HG02852 (cell line): ENCODE measurements around the gene IREB2.
"Not testable (repeated sequence)": the region's sequence is repeated elsewhere in the genome, so short reads cannot be mapped to it uniquely, and the experiment has no call there.

Experiments
- ATAC-seq: cut with Tn5 transposase; IDR thresholded peaks from one replicate; pipeline ENCODE4 v1.9.1; 2021; ENCODE audit warnings: mild to moderate bottlenecking, moderate library complexity; ENCODE audit not compliant: unreplicated experiment

Gene IREB2

GRCh38 chr15:78437762-78438618 is at the start of gene IREB2:
IREB2 (plus strand) TSS chr15:78438216; CDS start chr15:78438338, 122 bp downstream.
- ATAC-seq = peak; percentile 80

DNA sequence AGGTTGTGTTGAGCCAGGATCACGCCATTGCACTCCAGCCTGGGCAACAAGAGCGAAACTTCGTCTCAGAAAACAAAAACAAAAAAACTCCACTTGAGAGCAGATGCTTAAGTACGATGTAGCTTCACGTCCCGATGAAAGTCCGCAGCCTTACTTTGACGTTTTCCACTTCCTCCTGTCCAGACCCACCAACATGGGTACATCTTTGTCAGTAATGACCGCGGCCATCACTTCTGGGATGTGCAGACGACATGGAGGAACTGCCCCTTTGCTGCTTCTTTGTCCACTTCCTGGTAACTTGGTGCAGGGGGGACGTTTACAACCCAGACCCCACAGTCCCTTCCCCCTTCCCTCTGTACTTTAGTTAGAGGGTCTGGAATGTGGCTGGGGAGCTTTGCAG is 49.2 kb upstream of the IREB2 start:
- ATAC-seq = no peak

DNA sequence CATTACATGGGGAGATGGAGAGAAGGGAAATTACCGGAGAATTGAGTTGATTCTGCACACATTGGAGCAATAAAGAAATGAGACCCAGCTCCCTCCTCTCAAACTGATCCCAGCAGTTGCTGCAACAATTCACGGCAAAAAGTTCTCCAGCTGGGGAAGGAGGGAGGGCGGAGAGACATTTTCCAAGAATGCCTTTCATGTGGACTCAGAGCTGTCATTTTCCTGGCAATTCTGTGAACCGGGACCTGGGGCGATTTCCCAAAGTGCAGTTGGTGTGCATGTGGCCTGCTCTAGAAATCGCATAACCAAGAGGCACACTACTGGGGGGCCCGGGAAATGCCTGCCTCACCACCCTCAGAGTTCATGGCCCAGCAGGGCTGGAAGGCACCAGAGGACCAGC is 48.7 kb upstream of the IREB2 start:
- no peak for ATAC-seq

- no peak for ATAC-seq
Measured at GRCh38 chr15:78389738-78390137, 48.3 kb upstream of the IREB2 start.

- ATAC-seq = no peak
Measured at GRCh38 chr15:78390242-78390641, 47.8 kb upstream of the IREB2 start.

DNA sequence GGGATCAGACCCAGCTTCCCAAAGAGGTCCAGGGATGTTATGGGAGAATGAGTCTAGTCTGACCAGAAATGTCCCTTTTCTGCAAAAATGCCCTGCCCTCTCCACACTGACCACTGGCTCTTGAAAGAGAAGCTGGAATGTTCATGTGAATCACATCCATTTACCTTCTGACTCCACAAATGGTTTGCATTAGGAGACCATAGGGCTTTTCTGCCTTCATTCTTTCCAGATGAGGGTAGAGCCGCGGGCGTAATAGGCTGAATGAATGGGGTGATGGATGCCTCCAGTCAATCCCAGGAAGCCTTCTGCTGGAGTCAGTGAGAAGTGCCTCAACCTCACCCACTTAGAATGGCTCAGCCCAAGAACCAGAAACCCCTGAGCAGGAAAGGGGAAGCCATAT is 47.2 kb upstream of the IREB2 start:
- ATAC-seq = no peak

- no peak for ATAC-seq
Measured at GRCh38 chr15:78391781-78392180, 46.2 kb upstream of the IREB2 start.

- ATAC-seq = no peak
Measured at GRCh38 chr15:78392430-78392829, 45.6 kb upstream of the IREB2 start.

DNA sequence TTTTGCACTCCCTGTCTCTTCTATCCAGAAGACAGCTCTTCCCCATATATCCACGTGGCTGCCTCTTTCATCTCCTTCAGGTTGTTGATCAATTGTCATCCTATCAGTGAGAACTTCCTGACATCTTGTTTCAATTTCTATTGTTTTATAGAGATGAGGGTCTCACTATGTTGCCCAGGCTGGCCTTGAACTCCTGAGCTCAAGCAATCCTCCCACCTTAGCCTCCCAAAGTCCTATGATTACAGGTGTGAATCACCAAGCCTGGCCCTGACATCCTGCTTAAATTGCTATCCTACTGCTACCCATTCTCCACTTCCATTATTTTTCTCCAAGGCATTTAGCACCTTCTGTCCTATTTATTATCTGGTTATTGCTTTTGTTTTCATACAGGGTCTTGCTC is 44.9 kb upstream of the IREB2 start:
- ATAC-seq = no peak

DNA sequence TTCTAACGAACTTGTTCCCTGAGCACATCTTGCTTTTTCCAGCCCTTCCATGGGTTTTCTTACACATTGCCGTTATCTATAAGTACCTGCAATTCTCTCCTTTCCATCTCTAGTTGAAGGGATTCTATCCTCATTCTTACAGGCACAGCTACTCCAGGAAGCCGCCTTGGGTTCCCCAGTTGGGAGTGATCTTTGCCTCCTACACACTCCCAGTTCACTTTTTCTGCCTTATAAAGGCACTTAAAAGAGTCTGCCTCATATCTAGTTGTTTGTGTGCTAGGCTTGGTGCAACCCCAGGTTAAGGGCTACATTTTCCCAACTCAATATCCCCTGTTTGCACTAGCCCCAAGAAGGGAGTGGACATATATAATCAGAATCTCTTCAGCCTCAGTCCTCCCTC is 44.0 kb upstream of the IREB2 start:
- ATAC-seq = no peak

GRCh38 chr15:78394981-78395616 is 42.9 kb upstream of the IREB2 start:
- no peak for ATAC-seq

GRCh38 chr15:78396186-78396814 is 41.7 kb upstream of the IREB2 start:
- no peak for ATAC-seq

DNA sequence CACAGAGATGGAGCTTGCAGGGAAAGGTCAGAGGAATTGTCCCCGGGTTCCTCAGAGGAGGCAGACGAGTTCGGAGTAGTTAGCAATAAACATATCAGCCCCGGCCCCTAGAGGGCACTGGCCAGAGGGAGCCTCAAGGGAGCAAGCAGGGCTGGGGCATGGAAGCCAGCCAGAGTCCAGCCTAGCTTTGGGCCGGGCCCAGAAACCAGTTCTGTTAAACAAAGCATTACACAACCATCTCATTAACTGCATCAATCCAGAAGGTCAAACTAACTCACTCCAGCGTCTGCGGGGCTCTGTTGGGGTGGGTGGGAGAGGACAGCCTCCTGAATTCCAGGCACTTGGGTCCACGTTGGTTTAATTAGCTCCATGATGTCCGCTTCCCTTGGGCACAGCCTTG is 41.0 kb upstream of the IREB2 start:
- ATAC-seq = no peak

DNA sequence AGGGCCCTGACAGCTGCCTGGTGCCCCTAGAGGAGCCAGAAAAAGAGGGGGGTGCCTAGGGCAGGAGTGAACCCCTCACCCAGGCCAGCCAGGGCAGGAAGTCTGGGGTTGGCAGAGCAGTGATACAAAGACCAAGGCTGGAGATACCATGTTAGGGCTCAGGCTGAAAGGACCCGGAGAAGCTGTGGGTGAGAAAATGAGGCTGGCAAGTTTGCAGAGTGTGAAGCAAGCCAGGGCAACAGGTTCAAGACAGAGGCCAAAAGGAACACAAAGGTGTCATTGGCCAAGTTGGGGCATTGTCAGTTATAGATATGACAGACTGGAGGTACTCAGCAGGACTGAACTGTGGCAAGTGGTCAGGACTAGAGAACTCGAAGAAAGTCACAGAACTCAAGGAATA is 40.6 kb upstream of the IREB2 start:
- no peak for ATAC-seq

- ATAC-seq = no peak
Measured at GRCh38 chr15:78398076-78398825, 39.8 kb upstream of the IREB2 start.

GRCh38 chr15:78399091-78399490 is 38.9 kb upstream of the IREB2 start:
- ATAC-seq = no peak

DNA sequence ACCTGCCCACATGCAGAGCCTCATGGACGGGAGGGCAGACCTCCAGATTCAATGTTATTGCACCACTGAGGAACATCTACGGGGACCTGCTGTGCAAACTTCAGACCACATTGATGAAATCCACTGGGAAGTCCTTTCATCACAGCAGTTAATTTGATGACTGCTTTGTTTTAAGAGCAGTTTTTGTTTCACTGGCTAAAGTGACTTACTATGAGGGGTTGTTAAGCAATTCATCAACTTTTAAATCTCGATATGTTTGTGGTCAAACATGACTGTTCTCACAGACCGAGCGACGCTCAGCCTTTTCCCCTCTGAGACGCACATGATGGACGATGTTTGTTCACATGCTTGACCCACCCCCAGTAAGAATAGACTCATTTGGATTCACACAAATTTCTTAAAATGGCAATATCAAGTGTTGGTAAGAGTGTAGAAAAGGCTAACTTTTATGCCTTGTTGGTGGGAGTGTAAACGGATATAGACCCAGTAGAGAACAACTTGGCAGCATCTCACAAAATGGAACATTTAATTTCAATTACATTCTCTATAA is 35.9 kb upstream of the IREB2 start:
- ATAC-seq = no peak

DNA sequence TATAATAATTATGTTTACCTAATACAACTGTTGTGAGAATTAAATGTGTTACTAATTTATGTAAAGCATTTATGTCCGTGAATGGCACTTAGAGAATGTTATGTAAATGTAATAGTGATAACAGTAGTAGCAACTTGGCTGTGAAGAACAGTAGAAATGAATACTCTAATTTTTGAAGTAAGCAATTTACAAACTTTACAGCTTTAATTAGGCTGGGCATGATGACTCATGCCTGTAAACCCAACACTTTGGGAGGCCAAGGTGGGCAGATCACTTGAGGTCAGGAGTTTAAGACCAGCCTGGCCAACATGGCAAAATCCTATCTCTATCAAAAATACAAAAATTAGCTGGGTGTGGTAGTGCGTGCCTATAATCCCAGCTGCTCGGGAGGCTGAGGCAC is 33.9 kb upstream of the IREB2 start:
- ATAC-seq = no peak

DNA sequence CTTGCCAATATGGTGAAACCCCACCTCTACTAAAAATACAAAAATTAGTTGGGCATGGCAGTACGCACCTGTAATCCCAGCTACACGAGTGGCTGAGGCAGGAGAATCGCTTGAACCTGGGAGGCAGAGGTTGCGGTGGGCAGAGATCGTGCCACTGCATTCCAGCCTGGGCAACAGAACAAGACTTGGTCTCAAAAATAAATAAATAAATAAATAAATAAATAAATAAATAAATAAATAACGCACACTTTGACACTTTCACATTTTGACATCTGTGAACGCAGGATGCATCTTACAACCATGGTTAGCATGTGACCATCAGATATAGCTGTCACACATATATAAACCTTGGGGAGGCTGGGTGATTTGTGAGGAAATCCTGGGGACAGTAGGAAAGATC is 33.2 kb upstream of the IREB2 start:
- not testable (repeated sequence) for ATAC-seq

- ATAC-seq = no peak
Measured at GRCh38 chr15:78405336-78405924, 32.6 kb upstream of the IREB2 start.
